Hippocampal formation (tissue), 2 donors: ENCODE data around the gene LRRC4C.

Experiments used
- DNase-seq, 2 donors: peaks; one replicate each; lab custom pipeline; 2025; lab: John Stamatoyannopoulos, UW

Gene LRRC4C

DNA sequence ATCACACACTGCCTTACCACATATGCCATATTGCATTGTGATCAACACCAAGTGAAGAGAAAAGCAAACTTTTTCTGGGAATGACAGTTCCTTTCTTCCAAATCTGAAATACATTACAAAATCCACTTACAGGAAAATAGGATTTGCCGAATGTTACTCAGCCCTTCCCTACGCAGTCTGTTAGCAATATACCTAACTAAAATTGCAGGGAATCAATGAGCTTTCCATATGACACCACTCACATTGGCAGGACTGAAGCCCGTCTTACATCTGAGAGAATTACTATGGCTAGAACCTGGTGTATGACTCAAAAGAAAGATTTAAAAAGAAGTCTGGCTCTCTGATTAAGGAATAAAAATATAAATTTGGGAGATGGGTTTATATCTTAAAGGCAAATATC, 136.0 kb downstream of the LRRC4C start:
- DNase-seq: no peak

- no peak for DNase-seq
These were observed 138.8 kb downstream of the LRRC4C start for GRCh38 chr11:41320653-41321052.

DNA sequence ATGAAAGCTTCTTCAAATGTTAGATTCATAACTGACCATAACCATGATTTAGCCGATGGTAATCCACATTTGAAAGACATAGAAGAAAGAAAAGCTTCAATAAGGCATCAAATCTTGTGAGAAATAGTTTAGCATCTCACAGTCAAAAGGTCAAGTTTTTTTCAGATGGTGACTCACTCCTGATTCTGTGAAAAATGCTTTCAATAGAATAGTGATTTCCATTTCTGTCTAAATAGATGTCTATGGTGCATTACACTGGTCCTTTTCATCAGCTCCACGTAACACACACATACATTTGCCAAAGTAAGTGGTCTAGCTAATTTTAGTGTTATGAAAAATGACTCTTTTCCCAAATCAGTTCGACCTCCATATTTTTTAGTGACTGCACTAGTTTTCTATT, 139.2 kb downstream of the LRRC4C start:
- DNase-seq: no peak

DNA sequence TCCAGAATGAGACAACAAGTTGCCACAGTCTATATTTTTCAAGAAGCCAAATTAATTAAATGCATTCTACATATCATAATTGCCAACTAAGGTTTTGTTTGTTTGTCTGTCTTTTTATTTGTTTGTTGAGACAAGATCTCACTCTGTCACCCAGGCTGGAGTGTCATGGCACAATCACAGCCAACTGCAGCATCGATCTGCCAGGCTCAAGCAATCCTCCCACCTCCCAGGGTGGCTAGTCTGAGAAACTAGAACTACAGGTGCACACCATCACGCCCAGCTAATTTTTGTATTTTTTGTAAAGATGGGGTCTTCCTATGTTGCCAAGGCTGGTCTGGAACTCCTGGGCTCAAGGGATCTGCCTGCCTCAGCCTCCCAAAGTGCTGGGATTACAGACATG, 140.0 kb downstream of the LRRC4C start:
- DNase-seq: no peak

DNA sequence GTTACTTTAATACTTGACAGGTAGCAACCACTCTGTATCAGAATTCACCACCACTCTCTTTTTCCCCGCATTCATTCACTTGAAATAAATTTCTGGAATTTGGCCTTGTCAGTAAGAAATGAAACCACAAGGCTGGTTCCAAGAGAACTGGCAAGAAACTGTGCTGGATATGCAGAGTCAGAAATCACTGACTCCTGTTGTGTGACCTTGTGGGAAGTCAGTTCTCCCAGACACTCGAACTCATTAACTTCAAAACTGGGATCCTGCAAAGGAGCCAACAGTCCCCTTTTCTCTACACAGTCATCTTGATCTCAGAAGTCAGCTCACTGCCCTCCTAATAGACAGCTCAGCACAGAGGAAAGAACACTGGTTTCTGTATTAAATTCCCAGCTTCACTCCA, 142.7 kb downstream of the LRRC4C start:
- DNase-seq: no peak

DNA sequence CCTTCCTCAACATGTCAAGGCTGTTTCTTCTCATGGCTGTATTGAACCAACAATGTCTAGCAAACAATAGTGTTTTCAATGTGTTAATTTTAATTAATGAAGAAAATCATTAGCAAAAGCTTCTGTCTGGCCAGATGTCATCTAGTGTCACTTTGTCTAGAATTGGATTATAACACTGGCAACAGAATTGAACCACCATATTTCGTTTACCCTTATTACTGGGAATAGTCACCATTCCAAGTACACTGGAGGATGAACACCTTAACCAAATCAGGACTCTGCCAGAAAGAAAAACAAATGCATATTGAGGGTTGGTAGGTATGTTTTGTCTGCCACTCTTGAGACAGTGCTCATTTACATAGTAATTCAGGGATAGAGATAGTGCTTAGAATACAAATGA, 146.2 kb downstream of the LRRC4C start:
- DNase-seq: no peak

- no peak for DNase-seq
These were observed 149.7 kb downstream of the LRRC4C start for GRCh38 chr11:41309716-41310115.

GRCh38 chr11:41309111-41309522, 150.3 kb downstream of the LRRC4C start:
- no peak for DNase-seq

GRCh38 chr11:41308286-41308685, 151.2 kb downstream of the LRRC4C start:
- no peak for DNase-seq

- no peak for DNase-seq
These were observed 152.0 kb downstream of the LRRC4C start for GRCh38 chr11:41307296-41308080.

DNA sequence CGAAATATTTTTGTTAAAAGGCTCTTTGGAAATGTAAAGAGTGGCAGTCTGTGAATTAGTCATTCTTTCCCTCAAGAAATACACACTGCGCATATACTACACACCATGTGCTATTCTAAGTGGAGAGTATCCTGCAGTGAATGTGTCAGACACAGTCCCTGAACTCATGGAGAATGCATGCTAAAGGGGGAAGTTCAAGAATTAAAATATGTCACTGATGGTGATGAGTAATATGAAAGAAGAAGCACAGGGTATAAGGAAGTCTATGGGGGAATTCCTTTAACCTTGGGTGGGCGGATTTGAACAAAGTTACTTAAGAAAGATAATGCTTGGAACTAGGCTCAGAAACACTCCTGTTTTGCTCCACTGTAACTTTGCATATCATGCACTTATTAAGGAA, 153.0 kb downstream of the LRRC4C start:
- DNase-seq: no peak

GRCh38 chr11:41301023-41301422, 158.4 kb downstream of the LRRC4C start:
- no peak for DNase-seq

DNA sequence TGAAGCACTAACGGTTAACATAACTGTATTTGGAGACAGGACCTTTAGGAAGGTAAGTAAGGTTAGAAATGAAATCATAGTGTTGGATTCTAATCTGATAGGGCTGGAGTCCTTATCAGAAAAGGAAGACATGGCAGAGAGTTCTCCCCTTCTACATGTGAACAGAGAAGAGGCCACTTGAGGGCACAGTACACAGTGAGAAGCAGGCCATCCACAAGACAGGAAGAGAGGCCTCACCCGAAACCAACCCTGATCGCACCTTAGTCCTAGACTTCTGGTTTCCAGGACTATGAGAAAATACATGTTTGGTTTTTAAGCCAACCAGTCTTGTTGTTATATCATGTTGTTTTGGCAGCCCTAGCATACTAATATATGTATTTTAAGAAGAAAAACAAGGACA, 170.0 kb downstream of the LRRC4C start:
- DNase-seq: no peak

- DNase-seq: no peak
These were observed 172.7 kb downstream of the LRRC4C start for GRCh38 chr11:41286751-41287150.

- no peak for DNase-seq
These were observed 175.1 kb downstream of the LRRC4C start for GRCh38 chr11:41284354-41284753.

GRCh38 chr11:41283191-41283930, 176.1 kb downstream of the LRRC4C start:
- no peak for DNase-seq

GRCh38 chr11:41282395-41282794, 177.1 kb downstream of the LRRC4C start:
- peak in 1 of 2 donors; percentile 10 for DNase-seq

DNA sequence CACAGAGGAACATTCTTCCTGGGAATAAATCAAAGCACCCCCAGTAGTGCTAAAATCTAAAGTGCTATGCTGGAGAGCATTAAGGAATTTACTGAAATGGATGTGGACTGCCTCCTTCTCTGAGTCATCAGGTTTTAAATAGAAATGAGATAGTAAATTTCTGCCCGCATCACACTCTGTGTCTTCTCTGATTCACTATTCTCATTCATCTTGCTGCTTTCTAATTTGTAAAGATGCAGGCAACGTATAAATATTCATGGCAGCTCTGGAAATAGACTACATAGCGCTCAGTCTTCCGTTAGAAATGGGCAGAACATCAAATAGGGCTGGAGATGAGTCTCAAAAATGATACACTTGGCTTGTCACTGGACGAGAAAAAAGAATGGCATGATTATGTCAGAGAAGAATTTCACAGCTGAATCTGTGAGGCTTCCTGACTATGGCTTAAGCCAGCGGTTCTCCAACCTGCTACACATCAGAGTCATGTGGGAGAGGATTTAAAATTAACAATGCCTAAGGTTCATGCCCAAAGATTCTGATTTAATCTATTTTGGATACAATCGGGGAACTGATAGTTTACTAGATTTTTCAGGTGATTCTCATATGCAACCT, 178.2 kb downstream of the LRRC4C start:
- no peak for DNase-seq

- DNase-seq: no peak
These were observed 184.6 kb downstream of the LRRC4C start for GRCh38 chr11:41274831-41275230.

DNA sequence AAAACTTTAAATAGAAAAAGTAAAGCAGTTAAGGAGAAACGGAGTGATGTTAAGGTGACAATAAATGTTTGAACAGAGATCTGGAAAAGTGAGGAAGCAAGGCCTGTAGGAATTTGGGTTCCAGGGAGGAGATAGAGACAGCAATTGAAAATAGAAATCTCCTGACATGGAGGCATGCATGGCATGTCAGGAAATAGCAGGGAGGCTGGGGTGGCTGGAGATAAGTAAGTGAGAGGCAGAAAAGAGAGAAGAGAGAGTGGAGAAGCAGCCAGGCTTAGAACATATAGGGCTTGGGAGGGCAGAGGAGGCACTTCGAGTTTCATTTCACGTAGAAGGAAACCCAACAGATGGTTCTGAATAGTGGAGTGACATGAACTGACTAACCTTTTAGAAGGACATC, 185.5 kb downstream of the LRRC4C start:
- DNase-seq: no peak

DNA sequence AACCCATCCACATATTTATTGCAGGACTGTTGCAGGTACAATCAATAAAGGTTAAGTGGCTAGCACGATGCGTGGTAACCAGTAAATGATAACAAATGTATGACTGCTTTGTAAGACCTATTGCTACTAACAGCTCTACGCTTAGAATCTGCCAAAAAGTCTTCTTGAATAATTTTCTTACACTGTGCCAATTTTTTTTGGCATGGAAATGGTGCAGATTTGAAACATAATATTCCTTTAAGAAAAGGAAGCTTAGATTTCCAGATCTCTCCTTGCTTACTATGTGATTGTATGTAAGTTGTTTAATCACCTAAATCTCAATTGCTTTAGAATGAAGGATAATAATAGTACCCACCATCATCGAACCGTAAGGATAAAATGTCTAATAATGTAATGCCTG, 192.0 kb downstream of the LRRC4C start:
- DNase-seq: no peak

- no peak for DNase-seq
These were observed 203.4 kb downstream of the LRRC4C start for GRCh38 chr11:41256041-41256440.

DNA sequence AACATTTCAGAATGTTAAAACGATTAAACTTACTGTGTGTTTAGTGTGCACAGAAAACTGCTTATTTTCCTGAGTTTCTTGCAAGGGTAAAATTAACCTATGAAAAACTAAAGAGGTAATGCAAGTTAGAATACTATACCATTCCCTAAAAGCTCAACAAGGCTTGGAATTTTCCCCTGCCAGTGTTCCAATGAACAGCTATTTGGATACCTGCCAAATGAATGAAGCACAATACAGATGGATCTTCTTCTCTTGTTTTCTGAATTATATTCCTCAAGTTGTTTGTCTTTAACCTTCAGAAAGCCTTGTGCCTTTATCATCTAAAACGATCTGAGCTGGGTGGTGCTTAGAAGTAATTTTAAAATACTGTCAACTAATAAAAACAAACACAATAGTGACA, 204.5 kb downstream of the LRRC4C start:
- no peak for DNase-seq
